Mucosa of gallbladder (tissue), 1 donor: ENCODE measurements around the gene OR6M1. TPM values are rescaled to one million over a fixed set of nuclear protein-coding genes. Genes with fewer than 3 reads are reported as not detected.

Source experiments
- DNase-seq: peaks from one replicate; pipeline ENCODE4 v3.0.0-alpha.2; 2020; ENCODE audit warnings: low spot score
- total RNA-seq: library from RNA; stranded (reverse); gene quantifications from one replicate; pipeline ENCODE4 v1.2.1, GENCODE V29; 2021
- donor health status: DM: no; HTN: no; CAD: no.

The OR6M1 gene
- total RNA-seq, 1 donor from 2014 or later, result not detected

DNA sequence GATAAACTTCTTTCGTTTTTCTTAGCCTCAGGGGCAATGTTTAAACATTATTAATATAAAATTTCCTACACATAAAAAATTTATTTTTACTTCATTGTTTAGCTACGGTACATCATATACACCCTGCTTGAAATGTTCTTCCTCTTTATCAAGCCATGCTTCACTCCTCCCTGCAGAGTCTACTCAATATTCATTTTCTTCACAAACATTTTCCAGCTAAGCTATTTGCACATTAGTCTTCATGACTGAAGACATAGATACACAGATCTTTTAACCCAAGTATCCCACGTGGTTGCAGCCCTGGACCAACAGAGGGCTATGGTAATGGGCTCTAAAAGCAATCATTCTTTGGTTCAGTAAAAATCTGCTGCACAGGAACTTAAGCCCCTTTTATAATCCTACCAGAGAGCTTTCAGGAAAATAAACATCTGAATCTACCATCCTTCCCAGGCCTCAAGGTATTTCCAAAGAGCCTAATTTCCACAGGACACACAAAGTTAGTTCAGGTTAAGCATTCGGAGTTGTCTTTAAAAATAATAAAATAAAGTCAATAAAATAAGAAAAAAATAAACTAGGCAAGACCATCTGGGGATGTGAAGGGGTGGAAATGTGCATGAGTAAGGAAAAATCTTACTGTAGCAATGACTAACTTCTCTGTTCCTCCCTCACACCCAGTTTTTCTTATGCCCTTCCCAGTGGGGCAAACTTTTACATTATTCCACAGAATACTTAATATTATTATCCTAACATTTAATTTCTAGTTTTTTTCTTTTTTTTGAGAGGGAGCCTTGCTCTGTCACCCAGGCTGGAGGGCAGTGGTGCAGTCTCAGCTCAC lies 30.2 kb downstream of the OR6M1 start:
- DNase-seq, result no peak

DNA sequence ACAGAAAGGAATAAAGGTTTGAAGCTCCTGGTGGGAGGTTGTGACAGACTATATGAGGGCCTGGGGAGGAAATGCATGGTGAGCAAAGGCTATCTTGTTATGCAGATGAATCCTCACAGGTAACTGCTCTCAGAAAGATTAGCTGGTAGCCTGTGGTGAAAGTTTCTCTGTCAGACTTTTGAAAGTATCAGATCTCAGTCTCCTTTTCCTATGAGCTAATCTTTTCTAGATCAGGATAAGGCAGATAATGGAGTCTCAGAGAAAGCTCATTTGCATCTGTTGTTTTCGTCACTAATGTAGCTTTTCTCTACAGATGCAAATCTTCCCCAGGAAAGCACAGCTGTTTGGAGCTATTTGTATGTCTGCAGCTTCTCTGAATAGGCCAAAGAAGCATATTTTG lies 30.9 kb downstream of the OR6M1 start:
- no peak for DNase-seq

DNA sequence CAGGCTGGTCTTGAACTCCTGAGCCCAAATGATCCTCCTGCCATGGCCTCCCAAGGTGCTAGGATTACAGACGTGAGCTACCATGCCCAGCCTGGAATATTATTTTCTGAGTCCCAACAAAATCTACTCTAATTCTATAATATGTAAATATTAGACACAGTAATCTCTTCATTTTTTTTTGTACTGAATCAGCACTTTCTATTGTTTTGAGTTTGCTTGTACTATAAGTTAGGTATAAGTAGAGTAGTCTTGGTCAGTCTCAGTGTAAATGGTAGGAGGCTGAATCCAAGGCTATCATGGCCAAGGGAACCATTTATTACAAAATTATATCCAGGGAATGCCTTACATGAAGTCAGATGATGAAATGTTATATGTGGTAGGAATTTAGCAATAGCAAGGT lies 32.2 kb downstream of the OR6M1 start:
- DNase-seq, result no peak

GRCh38 chr11:123773026-123773425 lies 33.1 kb downstream of the OR6M1 start:
- DNase-seq, result no peak

DNA sequence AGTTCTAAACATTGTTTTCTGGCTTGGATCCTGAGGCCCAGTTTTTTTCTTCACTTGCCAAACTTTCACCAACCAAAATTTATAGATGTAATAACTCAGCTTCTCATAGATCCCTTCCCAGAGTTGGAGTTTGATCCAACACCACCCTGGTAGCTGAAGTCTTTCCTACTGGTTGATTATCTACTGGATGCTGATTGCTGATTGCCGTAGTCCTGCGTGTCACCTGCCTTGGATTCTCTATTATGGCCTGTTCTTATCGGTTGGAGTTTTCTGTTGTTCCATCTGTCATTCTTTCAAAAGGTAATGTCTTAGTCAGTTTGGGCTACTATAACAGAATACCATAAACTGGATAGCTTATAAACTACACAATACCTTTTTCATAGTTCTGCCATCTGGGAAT lies 34.5 kb downstream of the OR6M1 start:
- DNase-seq, result no peak

DNA sequence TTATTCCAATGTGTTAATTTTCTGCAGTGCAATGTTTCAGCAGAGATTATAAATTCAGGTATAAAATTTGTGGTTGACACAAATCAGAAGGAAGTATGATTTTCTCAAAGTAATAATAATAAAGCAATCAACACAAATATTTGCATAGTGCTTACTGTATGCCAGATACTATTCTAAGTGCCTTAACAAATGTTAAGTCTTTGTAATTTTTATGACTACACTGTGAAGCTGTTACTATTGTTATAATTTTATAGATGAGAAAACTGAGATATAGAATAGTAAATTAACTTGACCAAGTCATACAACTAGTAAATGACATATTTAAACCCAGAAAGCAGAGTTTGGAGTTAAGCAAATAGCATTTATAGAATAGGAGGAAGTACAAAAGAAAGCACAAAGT lies 35.4 kb downstream of the OR6M1 start:
- no peak for DNase-seq

GRCh38 chr11:123765601-123766000 lies 40.5 kb downstream of the OR6M1 start:
- no peak for DNase-seq

- DNase-seq, result no peak
Observed at GRCh38 chr11:123762422-123762821, 43.7 kb downstream of the OR6M1 start.

GRCh38 chr11:123760894-123761293 lies 45.3 kb downstream of the OR6M1 start:
- DNase-seq, result no peak

GRCh38 chr11:123757976-123758375 lies 48.2 kb downstream of the OR6M1 start:
- no peak for DNase-seq

DNA sequence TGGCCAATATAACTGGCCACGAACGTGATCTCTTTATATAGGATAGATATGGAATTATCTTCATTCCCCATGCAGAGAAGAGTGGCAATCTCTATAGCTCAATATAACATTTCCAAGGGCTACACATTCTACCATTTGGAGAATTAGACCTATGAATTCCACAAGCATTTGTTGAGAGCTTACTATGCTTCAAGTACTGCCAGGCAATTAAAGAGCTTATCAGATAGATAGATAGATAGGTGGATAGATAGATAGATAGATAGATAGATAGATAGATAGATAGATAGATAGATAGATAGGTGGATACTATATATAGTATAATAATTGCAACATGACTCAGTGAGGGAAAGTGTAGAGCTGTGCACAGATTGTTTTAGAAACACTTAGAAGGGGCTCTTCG lies 50.3 kb downstream of the OR6M1 start:
- DNase-seq, result no peak

Other genes with a start within 250 kb of the OR6M1 start
- gene SCN3B, start 151.7 kb downstream of the OR6M1 start, total RNA-seq, result 0.75 TPM
- gene ZNF202, start 64.7 kb downstream of the OR6M1 start, total RNA-seq, result 8.6 TPM
- gene OR6X1, start 51.8 kb downstream of the OR6M1 start, total RNA-seq, result not detected
- not detected for gene TMEM225, start 79.3 kb upstream of the OR6M1 start, total RNA-seq
- gene OR8D4, start 95.8 kb upstream of the OR6M1 start, total RNA-seq, result not detected
- gene OR4D5, start 133.3 kb upstream of the OR6M1 start, total RNA-seq, result not detected
- gene OR6T1, start 137.5 kb upstream of the OR6M1 start, total RNA-seq, result not detected
- gene OR10S1, start 171.4 kb upstream of the OR6M1 start, total RNA-seq, result not detected
- gene OR10G6, start 188.8 kb upstream of the OR6M1 start, total RNA-seq, result not detected
- gene OR10G4, start 206.6 kb upstream of the OR6M1 start, total RNA-seq, result not detected
- gene OR10G9, start 216.7 kb upstream of the OR6M1 start, total RNA-seq, result not detected
- not detected for gene OR10G8, start 220.4 kb upstream of the OR6M1 start, total RNA-seq
- gene OR10G7, start 235.0 kb upstream of the OR6M1 start, total RNA-seq, result not detected